Measurements from ENCODE around the gene PIGZ.

DNA sequence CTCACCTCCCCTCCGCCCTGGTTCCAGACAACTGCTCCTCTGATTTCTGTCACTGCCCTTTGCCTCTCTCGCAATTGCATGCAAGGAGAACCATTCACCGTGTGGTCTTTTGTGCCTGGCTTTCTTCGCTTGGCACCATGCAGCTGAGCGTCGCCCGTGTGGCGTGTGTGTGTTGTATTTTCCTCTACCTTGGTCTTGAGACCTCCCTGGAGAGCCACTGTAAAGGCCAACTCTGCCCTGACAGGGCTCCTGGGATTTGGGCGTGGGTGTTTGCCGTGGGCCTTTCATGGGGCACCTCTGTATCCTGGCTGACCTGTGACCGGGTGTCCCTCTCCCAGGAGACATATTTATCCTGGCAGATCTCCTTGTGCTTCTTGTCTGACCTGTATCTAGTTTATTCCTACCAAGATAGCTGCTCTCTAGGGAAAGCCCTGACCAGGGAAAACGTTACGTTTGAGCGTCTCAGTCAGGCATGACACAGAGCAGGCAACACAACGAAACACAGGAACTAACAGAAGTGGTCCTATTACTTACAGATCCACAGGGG is 2.0 kb upstream of the PIGZ start:
- TF ChIP-seq, protein P1, sequence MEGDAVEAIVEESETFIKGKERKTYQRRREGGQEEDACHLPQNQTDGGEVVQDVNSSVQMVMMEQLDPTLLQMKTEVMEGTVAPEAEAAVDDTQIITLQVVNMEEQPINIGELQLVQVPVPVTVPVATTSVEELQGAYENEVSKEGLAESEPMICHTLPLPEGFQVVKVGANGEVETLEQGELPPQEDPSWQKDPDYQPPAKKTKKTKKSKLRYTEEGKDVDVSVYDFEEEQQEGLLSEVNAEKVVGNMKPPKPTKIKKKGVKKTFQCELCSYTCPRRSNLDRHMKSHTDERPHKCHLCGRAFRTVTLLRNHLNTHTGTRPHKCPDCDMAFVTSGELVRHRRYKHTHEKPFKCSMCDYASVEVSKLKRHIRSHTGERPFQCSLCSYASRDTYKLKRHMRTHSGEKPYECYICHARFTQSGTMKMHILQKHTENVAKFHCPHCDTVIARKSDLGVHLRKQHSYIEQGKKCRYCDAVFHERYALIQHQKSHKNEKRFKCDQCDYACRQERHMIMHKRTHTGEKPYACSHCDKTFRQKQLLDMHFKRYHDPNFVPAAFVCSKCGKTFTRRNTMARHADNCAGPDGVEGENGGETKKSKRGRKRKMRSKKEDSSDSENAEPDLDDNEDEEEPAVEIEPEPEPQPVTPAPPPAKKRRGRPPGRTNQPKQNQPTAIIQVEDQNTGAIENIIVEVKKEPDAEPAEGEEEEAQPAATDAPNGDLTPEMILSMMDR (IDR thresholded peaks at IDR 0.05), result no peak
- TF ChIP-seq POLR2A (IDR thresholded peaks at IDR 0.05) (no peak), POLR2AphosphoS5 (IDR thresholded peaks at IDR 0.05) (no peak)
